Loucy (cell line): ENCODE data around the gene BHLHE40.

ENCODE experiments used
- H2AFZ ChIP-seq: fragments of 200-600 bp; sonication (generic); 2 replicates; pipeline ENCODE4 v1.6.0; 2016; ENCODE audit warnings: antibody characterized with exemption, mild to moderate bottlenecking, low read length, moderate library complexity
- H3F3A ChIP-seq: fragments of 200-600 bp; 2 replicates; pipeline ENCODE4 v1.6.0; 2016; ENCODE audit warnings: antibody characterized with exemption, low read depth, mild to moderate bottlenecking
- H3K27me3 ChIP-seq: fragments of 200-600 bp; sonication (generic); 2 replicates; pipeline ENCODE4 v1.6.1; 2014; ENCODE audit warnings: low read length, mild to moderate bottlenecking; ENCODE audit not compliant: insufficient read depth, poor library complexity, severe bottlenecking
- H3K36me3 ChIP-seq: fragments of 200-600 bp; sonication (generic); 2 replicates; pipeline ENCODE4 v1.6.1; 2016; ENCODE audit warnings: low read length; ENCODE audit not compliant: insufficient read depth
- H3K4me1 ChIP-seq: fragments of 200-600 bp; sonication (generic); 2 replicates; pipeline ENCODE4 v1.5.1; 2014; ENCODE audit warnings: low read length, mild to moderate bottlenecking; ENCODE audit not compliant: insufficient read depth, poor library complexity, severe bottlenecking
- H3K4me2 ChIP-seq: fragments of 200-600 bp; sonication (generic); 2 replicates; pipeline ENCODE4 v1.6.0; 2014; ENCODE audit warnings: antibody characterized with exemption, low read length, low read depth, mild to moderate bottlenecking; ENCODE audit not compliant: poor library complexity, severe bottlenecking
- H3K4me3 ChIP-seq: fragments of 200-600 bp; sonication (generic); 2 replicates; pipeline ENCODE4 v1.5.1; 2014; ENCODE audit warnings: low read length, mild to moderate bottlenecking, mixed read lengths; ENCODE audit not compliant: poor library complexity, severe bottlenecking
- H3K79me2 ChIP-seq: fragments of 200-600 bp; sonication (generic); 2 replicates; pipeline ENCODE4 v1.6.1; 2014; ENCODE audit warnings: low read length; ENCODE audit not compliant: insufficient read depth
- H3K9ac ChIP-seq: fragments of 200-600 bp; sonication (generic); 2 replicates; pipeline ENCODE4 v1.6.0; 2014; ENCODE audit warnings: mild to moderate bottlenecking, low read depth, low read length, moderate library complexity; ENCODE audit not compliant: poor library complexity, severe bottlenecking
- H3K9me2 ChIP-seq: fragments of 200-600 bp; sonication (generic); replicated peaks from 2 replicates; pipeline ENCODE4 v1.6.1; 2016; ENCODE audit warnings: low read depth, low read length, mixed read lengths
- H3K9me3 ChIP-seq: fragments of 200-600 bp; sonication (generic); 2 replicates; pipeline ENCODE4 v1.6.1; 2014; ENCODE audit warnings: mild to moderate bottlenecking, antibody characterized with exemption, low read length, low read depth; ENCODE audit not compliant: insufficient read depth
- H4K20me1 ChIP-seq: fragments of 200-600 bp; sonication (generic); 2 replicates; pipeline ENCODE4 v1.6.0; 2014; ENCODE audit warnings: antibody characterized with exemption, low read length, mild to moderate bottlenecking; ENCODE audit not compliant: insufficient read depth, poor library complexity, severe bottlenecking
- EZH2phosphoT487 ChIP-seq: fragments of 200-600 bp; IDR thresholded peaks from 2 replicates; pipeline ENCODE4 v1.6.1; 2018; ENCODE audit warnings: antibody characterized with exemption, mild to moderate bottlenecking, moderate library complexity, borderline replicate concordance
- TF ChIP-seq, protein P1 (sequence below): fragments of 200-600 bp; sonication (generic); conservative IDR thresholded peaks from 2 replicates; pipeline ENCODE4 v1.5.1; 2014; ENCODE audit warnings: mild to moderate bottlenecking, antibody characterized with exemption, low read length

BHLHE40 gene

DNA sequence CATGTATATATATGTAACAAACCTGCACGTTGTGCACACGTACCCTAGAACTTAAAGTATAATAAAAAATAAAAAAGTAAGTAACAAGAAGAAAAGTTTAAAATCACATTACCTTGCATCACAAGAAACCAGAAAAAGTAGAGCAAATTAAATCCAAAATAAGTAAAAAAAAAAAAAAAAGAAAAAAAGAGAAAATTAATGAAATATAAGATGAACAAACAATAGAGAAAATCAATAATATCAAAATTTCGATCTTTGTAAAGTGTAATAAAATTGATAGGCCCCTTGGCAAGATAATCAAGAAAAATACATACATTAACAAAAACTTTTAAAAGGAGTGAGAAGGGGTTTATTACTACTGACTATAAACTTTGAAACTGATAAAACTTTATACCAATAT, 7.4 kb upstream of the BHLHE40 start:
- no peaks in the 10 kb centered on the region for H3K9me2 ChIP-seq

DNA sequence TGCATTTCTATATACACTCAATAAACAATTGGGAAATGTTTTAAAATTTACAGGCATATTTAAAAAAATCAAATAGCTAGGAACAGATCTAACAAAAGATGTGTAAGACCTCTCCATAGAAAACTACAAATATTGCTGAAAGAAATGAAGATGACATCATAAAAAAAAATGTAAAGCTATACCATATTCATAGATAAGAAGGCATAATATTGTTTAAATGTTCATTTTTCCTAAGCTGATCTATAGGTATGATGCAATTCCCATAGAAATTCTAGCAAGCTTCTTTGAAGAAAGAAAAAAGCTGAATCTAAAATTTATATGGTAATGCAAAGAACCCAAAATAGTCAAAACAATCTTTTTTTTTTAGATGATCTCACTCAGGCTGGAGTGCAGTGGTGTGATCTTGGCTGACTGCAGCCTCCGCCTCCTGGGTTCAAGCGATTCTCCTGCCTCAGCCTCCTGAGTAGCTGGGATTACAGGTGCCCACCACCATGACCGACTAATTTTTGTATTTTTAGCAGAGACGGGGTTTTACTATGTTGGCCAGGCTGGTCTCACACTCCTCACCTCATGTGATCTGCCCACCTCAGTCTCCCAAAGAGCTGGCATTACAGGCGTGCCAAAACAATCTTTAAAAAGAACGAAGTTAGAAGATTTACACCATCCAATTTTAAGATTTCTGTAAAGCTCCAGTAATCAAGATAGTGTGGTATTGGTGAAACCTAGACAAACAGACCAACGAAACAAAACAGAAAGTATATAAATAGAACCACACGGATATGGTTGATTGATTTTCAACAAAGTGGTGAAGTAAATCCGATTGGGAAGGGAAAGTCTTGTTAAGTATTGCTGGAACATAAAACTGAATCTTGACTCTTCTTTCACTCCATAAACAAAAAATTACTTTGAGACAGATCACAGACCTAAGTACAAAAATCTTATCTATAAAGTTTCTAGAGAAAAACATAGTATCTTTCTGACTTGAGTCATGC, 6.3 kb upstream of the BHLHE40 start:
- no peak overlapping the region for H3K4me2 ChIP-seq
- H3K4me3 ChIP-seq = no peak overlapping the region
- H3K9me3 ChIP-seq = no peaks in the 10 kb centered on the region
- TF ChIP-seq, protein P1, sequence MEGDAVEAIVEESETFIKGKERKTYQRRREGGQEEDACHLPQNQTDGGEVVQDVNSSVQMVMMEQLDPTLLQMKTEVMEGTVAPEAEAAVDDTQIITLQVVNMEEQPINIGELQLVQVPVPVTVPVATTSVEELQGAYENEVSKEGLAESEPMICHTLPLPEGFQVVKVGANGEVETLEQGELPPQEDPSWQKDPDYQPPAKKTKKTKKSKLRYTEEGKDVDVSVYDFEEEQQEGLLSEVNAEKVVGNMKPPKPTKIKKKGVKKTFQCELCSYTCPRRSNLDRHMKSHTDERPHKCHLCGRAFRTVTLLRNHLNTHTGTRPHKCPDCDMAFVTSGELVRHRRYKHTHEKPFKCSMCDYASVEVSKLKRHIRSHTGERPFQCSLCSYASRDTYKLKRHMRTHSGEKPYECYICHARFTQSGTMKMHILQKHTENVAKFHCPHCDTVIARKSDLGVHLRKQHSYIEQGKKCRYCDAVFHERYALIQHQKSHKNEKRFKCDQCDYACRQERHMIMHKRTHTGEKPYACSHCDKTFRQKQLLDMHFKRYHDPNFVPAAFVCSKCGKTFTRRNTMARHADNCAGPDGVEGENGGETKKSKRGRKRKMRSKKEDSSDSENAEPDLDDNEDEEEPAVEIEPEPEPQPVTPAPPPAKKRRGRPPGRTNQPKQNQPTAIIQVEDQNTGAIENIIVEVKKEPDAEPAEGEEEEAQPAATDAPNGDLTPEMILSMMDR = no peak
- TF ChIP-seq EZH2phosphoT487 = no peak
- H3K79me2 ChIP-seq = no peaks in the 10 kb centered on the region
- no peaks in the 10 kb centered on the region for H4K20me1 ChIP-seq
- no peaks in the 10 kb centered on the region for H3F3A ChIP-seq
- no peak overlapping the region for H2AFZ ChIP-seq
- H3K27me3 ChIP-seq = no peaks in the 10 kb centered on the region
- no peak overlapping the region for H3K9ac ChIP-seq
- peaks cover 23% of the 10 kb centered on the region for H3K4me1 ChIP-seq
- no peaks in the 10 kb centered on the region for H3K36me3 ChIP-seq
- H3K9me2 ChIP-seq = no peaks in the 10 kb centered on the region

More for the DNA sequence above, 7.4 kb upstream of the BHLHE40 start:
- H3K4me1 ChIP-seq = peaks cover 11% of the 10 kb centered on the region
- H4K20me1 ChIP-seq = no peaks in the 10 kb centered on the region
- H3K4me3 ChIP-seq = no peak overlapping the region
- H3K36me3 ChIP-seq = no peaks in the 10 kb centered on the region
- no peak overlapping the region for H3K9ac ChIP-seq
- H3F3A ChIP-seq = no peaks in the 10 kb centered on the region
- no peak for TF ChIP-seq EZH2phosphoT487
- TF ChIP-seq, protein P1 = no peak
- no peaks in the 10 kb centered on the region for H3K79me2 ChIP-seq
- H3K27me3 ChIP-seq = no peaks in the 10 kb centered on the region
- H2AFZ ChIP-seq = no peak overlapping the region
- H3K9me3 ChIP-seq = no peaks in the 10 kb centered on the region
- no peak overlapping the region for H3K4me2 ChIP-seq

DNA sequence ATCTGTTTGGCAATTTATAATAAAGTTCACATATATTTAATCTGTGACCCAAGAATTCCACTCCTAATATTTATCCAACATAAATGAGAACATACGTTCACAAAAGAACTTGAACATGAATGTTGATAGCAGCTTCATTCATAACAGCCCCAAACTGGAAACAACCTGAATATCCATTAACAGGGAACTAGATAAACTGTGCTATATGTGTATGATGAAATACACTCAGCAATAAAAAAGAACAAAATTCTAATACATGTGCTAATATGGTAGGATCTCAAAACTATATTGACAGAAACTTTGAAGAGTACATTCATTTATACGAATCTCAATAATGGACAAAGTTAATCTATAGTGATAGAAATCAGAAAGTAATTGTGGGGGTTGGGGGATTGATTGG, 5.1 kb upstream of the BHLHE40 start:
- H3K4me1 ChIP-seq = peaks cover 25% of the 10 kb centered on the region
- H3K27me3 ChIP-seq = no peaks in the 10 kb centered on the region
- no peak overlapping the region for H3K4me2 ChIP-seq
- no peaks in the 10 kb centered on the region for H3K36me3 ChIP-seq
- TF ChIP-seq EZH2phosphoT487 = no peak
- TF ChIP-seq, protein P1 = no peak
- no peaks in the 10 kb centered on the region for H4K20me1 ChIP-seq
- no peaks in the 10 kb centered on the region for H3K9me3 ChIP-seq
- H3K4me3 ChIP-seq = no peak overlapping the region
- H3K9me2 ChIP-seq = no peaks in the 10 kb centered on the region
- no peaks in the 10 kb centered on the region for H3K79me2 ChIP-seq
- no peaks in the 10 kb centered on the region for H3F3A ChIP-seq
- no peak overlapping the region for H2AFZ ChIP-seq
- no peak overlapping the region for H3K9ac ChIP-seq
